Activated T-cell treated with anti-CD3 and anti-CD28 coated beads, Interleukin-2, amount 50 U/mL, for 24 hours (primary cell): Measurements from ENCODE around the gene CPED1.

Experiments used
- DNase-seq: peaks from one replicate; pipeline ENCODE4 v3.0.0-alpha.2; 2020
- H3K27ac Mint-ChIP-seq: 2 replicates; pipeline ENCODE4 v1.8.0; 2020; ENCODE audit warnings: mild to moderate bottlenecking, mixed read lengths
- H3K27me3 Mint-ChIP-seq: 2 replicates; pipeline ENCODE4 v1.8.0; 2020; ENCODE audit warnings: mixed read lengths
- H3K36me3 Mint-ChIP-seq: 2 replicates; pipeline ENCODE4 v1.8.0; 2020; ENCODE audit warnings: low read depth, mixed read lengths
- H3K4me1 Mint-ChIP-seq: 2 replicates; pipeline ENCODE4 v1.8.0; 2020; ENCODE audit warnings: low read depth, mixed read lengths
- H3K4me3 Mint-ChIP-seq: 2 replicates; pipeline ENCODE4 v1.8.0; 2020; ENCODE audit warnings: mild to moderate bottlenecking, moderate library complexity, mixed read lengths
- H3K9me3 Mint-ChIP-seq: 2 replicates; pipeline ENCODE4 v1.8.0; 2020; ENCODE audit warnings: mixed read lengths

Gene CPED1

GRCh38 chr7:121334875-121335648, 346.6 kb downstream of the CPED1 start:
- peaks cover 5% of the 10 kb centered on the region for H3K4me1 Mint-ChIP-seq
- no peaks in the 10 kb centered on the region for H3K9me3 Mint-ChIP-seq
- no peak overlapping the region for H3K4me3 Mint-ChIP-seq
- H3K36me3 Mint-ChIP-seq: peaks cover 8% of the 10 kb centered on the region
- H3K27ac Mint-ChIP-seq: no peak overlapping the region
- H3K27me3 Mint-ChIP-seq: peaks cover 30% of the 10 kb centered on the region
- no peak for DNase-seq

- Mint-ChIP-seq H3K9me3 (no peaks in the 10 kb centered on the region), H3K27me3 (peaks cover 19% of the 10 kb centered on the region), H3K36me3 (peaks cover 10% of the 10 kb centered on the region), H3K27ac (no peak overlapping the region), H3K4me3 (no peak overlapping the region), H3K4me1 (no peaks in the 10 kb centered on the region)
- DNase-seq: no peak
Measured at GRCh38 chr7:121336579-121336978, 348.1 kb downstream of the CPED1 start.

GRCh38 chr7:121337398-121337797, 348.9 kb downstream of the CPED1 start:
- peaks cover 14% of the 10 kb centered on the region for H3K27me3 Mint-ChIP-seq
- H3K27ac Mint-ChIP-seq: no peak overlapping the region
- no peak for DNase-seq
- H3K4me3 Mint-ChIP-seq: no peak overlapping the region
- H3K9me3 Mint-ChIP-seq: no peaks in the 10 kb centered on the region
- H3K36me3 Mint-ChIP-seq: peaks cover 18% of the 10 kb centered on the region
- H3K4me1 Mint-ChIP-seq: no peaks in the 10 kb centered on the region

GRCh38 chr7:121339082-121339481, 350.6 kb downstream of the CPED1 start:
- Mint-ChIP-seq H3K36me3 (peaks cover 22% of the 10 kb centered on the region), H3K4me1 (no peaks in the 10 kb centered on the region), H3K27me3 (peaks cover 14% of the 10 kb centered on the region), H3K27ac (no peak overlapping the region), H3K9me3 (no peaks in the 10 kb centered on the region), H3K4me3 (no peak overlapping the region)
- no peak for DNase-seq

- H3K4me1 Mint-ChIP-seq: no peaks in the 10 kb centered on the region
- no peaks in the 10 kb centered on the region for H3K27me3 Mint-ChIP-seq
- DNase-seq: no peak
- H3K27ac Mint-ChIP-seq: no peak overlapping the region
- H3K4me3 Mint-ChIP-seq: no peak overlapping the region
- peaks cover 34% of the 10 kb centered on the region for H3K36me3 Mint-ChIP-seq
- H3K9me3 Mint-ChIP-seq: no peaks in the 10 kb centered on the region
Measured at GRCh38 chr7:121341933-121342332, 353.4 kb downstream of the CPED1 start.

GRCh38 chr7:121342631-121343030, 354.1 kb downstream of the CPED1 start:
- Mint-ChIP-seq H3K9me3 (no peaks in the 10 kb centered on the region), H3K4me1 (no peaks in the 10 kb centered on the region), H3K4me3 (no peak overlapping the region)

GRCh38 chr7:121343302-121343701, 354.8 kb downstream of the CPED1 start:
- no peaks in the 10 kb centered on the region for H3K27me3 Mint-ChIP-seq

More at GRCh38 chr7:121342631-121343030, 354.1 kb downstream of the CPED1 start:
- no peak overlapping the region for H3K27ac Mint-ChIP-seq
- no peak for DNase-seq
- H3K27me3 Mint-ChIP-seq: no peaks in the 10 kb centered on the region
- peaks cover 41% of the 10 kb centered on the region for H3K36me3 Mint-ChIP-seq

GRCh38 chr7:121344093-121344492, 355.6 kb downstream of the CPED1 start:
- no peak for DNase-seq
- no peaks in the 10 kb centered on the region for H3K27me3 Mint-ChIP-seq
- no peaks in the 10 kb centered on the region for H3K9me3 Mint-ChIP-seq
- peaks cover 39% of the 10 kb centered on the region for H3K36me3 Mint-ChIP-seq
- H3K27ac Mint-ChIP-seq: no peak overlapping the region
- no peak overlapping the region for H3K4me3 Mint-ChIP-seq
- H3K4me1 Mint-ChIP-seq: no peaks in the 10 kb centered on the region

More at GRCh38 chr7:121343302-121343701, 354.8 kb downstream of the CPED1 start:
- no peaks in the 10 kb centered on the region for H3K9me3 Mint-ChIP-seq
- peaks cover 41% of the 10 kb centered on the region for H3K36me3 Mint-ChIP-seq
- H3K4me1 Mint-ChIP-seq: no peaks in the 10 kb centered on the region
- DNase-seq: no peak
- H3K27ac Mint-ChIP-seq: no peak overlapping the region
- no peak overlapping the region for H3K4me3 Mint-ChIP-seq

GRCh38 chr7:121344497-121344896, 356.0 kb downstream of the CPED1 start:
- Mint-ChIP-seq H3K27ac (no peak overlapping the region), H3K9me3 (no peaks in the 10 kb centered on the region), H3K27me3 (no peaks in the 10 kb centered on the region), H3K4me3 (no peak overlapping the region), H3K4me1 (no peaks in the 10 kb centered on the region), H3K36me3 (peaks cover 35% of the 10 kb centered on the region)
- DNase-seq: no peak
